Thyroid gland (tissue), 4 donors: ENCODE measurements around the gene CCDC63.

Experiments
- CTCF ChIP-seq, 6 experiments: fragments of 200-600 bp in 3 of 6; fragments of 450-650 bp in 3 of 6; sonication (generic) in 3 of 6; IDR thresholded peaks; one replicate each; pipeline ENCODE4 v1.5.1; 2016 to 2019; ENCODE audit warnings: antibody characterized with exemption in 6 of 6, mild to moderate bottlenecking in 2 of 6, inconsistent platforms in 1 of 6, moderate library complexity in 1 of 6
- POLR2A ChIP-seq, 2 donors: fragments of 450-650 bp; IDR thresholded peaks; one replicate each; pipeline ENCODE4 v1.6.1; 2017; ENCODE audit warnings: antibody characterized with exemption in 2 of 2, mild to moderate bottlenecking in 2 of 2, moderate library complexity in 1 of 2

- TF ChIP-seq CTCF (IDR thresholded peaks at IDR 0.05) (no peak), POLR2A (IDR thresholded peaks at IDR 0.05) (no peak)
These were observed 2.4 kb downstream of the CCDC63 start for GRCh38 chr12:110849221-110849620.
